ENCODE data around the gene NHLH1.

DNA sequence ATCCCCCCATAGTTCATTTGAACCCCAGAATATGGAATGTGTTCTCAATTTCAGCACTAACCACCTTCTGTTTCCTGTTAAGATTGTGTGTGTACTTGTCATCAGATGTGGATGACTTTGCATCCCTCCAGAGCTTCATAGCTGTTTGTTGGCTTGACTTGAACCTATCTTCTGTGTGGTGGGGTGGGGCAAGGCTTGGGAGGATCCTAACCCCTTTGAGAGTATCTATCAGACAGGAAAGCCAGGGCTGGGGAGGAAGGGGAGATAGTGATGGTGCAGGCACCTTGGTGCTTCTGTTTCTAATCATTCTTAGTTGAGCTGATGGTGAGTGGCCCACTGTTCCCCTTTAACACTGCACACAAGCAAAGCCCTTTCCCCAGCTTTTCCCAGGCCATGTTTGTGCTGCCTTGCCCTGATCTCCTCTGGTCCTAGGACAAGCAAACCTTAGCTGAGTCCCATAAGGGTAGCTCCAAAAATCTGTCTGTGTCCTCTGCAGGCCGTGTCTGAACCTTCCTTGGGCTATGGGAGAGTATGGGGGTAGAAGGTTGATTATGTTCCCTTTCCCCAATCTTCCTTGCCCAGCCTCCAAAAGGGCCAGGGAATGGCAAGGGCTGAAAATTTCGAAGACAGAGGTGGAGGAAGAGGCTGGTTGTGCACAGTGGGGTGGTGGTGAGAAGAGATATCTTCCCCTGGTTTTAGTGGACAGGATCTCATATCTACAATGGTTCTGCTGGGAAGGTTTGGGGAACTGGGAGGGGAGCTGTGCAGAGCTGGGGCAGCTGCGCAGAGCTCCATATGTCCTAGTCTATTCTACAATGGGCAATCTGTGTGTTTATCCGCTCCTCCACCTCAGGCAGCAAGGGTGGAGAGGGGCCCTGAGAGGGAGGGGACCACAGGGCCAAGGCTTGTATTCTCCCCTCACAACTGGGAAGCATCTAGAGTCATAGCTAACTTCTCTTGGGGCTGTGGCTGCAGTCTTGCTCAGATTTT lies 1.4 kb downstream of the NHLH1 start:
- TF ChIP-seq, protein P1, sequence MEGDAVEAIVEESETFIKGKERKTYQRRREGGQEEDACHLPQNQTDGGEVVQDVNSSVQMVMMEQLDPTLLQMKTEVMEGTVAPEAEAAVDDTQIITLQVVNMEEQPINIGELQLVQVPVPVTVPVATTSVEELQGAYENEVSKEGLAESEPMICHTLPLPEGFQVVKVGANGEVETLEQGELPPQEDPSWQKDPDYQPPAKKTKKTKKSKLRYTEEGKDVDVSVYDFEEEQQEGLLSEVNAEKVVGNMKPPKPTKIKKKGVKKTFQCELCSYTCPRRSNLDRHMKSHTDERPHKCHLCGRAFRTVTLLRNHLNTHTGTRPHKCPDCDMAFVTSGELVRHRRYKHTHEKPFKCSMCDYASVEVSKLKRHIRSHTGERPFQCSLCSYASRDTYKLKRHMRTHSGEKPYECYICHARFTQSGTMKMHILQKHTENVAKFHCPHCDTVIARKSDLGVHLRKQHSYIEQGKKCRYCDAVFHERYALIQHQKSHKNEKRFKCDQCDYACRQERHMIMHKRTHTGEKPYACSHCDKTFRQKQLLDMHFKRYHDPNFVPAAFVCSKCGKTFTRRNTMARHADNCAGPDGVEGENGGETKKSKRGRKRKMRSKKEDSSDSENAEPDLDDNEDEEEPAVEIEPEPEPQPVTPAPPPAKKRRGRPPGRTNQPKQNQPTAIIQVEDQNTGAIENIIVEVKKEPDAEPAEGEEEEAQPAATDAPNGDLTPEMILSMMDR (IDR thresholded peaks at IDR 0.05), result no peak
- TF ChIP-seq, protein P2, sequence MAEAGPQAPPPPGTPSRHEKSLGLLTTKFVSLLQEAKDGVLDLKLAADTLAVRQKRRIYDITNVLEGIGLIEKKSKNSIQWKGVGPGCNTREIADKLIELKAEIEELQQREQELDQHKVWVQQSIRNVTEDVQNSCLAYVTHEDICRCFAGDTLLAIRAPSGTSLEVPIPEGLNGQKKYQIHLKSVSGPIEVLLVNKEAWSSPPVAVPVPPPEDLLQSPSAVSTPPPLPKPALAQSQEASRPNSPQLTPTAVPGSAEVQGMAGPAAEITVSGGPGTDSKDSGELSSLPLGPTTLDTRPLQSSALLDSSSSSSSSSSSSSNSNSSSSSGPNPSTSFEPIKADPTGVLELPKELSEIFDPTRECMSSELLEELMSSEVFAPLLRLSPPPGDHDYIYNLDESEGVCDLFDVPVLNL (CRISPR knock-in tag; IDR thresholded peaks at IDR 0.05; ENCODE audit: borderline replicate concordance, low read depth), result no peak
- TF ChIP-seq, protein P3, sequence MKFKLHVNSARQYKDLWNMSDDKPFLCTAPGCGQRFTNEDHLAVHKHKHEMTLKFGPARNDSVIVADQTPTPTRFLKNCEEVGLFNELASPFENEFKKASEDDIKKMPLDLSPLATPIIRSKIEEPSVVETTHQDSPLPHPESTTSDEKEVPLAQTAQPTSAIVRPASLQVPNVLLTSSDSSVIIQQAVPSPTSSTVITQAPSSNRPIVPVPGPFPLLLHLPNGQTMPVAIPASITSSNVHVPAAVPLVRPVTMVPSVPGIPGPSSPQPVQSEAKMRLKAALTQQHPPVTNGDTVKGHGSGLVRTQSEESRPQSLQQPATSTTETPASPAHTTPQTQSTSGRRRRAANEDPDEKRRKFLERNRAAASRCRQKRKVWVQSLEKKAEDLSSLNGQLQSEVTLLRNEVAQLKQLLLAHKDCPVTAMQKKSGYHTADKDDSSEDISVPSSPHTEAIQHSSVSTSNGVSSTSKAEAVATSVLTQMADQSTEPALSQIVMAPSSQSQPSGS (CRISPR knock-in tag; IDR thresholded peaks at IDR 0.05; ENCODE audit: borderline replicate concordance, low read depth), result no peak

Data from WTC11 (cell line).